Stimulated activated CD4-positive, alpha-beta T cell treated with anti-CD3 and anti-CD28 coated beads, Interleukin-4, amount 100 ng/mL, for 24 hours (primary cell): ENCODE measurements around the gene SIGLEC10.
"Not testable (repeated sequence)": the region's sequence is repeated elsewhere in the genome, so short reads cannot be mapped to it uniquely, and the experiment has no call there.

Experiments
- DNase-seq: peaks from one replicate; pipeline ENCODE4 v3.0.0-alpha.2; 2020

Gene SIGLEC10, protein sequence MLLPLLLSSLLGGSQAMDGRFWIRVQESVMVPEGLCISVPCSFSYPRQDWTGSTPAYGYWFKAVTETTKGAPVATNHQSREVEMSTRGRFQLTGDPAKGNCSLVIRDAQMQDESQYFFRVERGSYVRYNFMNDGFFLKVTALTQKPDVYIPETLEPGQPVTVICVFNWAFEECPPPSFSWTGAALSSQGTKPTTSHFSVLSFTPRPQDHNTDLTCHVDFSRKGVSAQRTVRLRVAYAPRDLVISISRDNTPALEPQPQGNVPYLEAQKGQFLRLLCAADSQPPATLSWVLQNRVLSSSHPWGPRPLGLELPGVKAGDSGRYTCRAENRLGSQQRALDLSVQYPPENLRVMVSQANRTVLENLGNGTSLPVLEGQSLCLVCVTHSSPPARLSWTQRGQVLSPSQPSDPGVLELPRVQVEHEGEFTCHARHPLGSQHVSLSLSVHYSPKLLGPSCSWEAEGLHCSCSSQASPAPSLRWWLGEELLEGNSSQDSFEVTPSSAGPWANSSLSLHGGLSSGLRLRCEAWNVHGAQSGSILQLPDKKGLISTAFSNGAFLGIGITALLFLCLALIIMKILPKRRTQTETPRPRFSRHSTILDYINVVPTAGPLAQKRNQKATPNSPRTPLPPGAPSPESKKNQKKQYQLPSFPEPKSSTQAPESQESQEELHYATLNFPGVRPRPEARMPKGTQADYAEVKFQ

GRCh38 chr19:51417107-51417809 is at the start of gene SIGLEC10:
Gene SIGLEC10 (minus strand): TSS chr19:51417642. CDS start chr19:51417581, 61 bp downstream.
- peak; percentile 39 for DNase-seq

GRCh38 chr19:51466723-51467122 is 49.3 kb upstream of the SIGLEC10 start:
- no peak for DNase-seq

- DNase-seq: not testable (repeated sequence)
Observed at GRCh38 chr19:51463976-51464581, 46.6 kb upstream of the SIGLEC10 start.

DNA sequence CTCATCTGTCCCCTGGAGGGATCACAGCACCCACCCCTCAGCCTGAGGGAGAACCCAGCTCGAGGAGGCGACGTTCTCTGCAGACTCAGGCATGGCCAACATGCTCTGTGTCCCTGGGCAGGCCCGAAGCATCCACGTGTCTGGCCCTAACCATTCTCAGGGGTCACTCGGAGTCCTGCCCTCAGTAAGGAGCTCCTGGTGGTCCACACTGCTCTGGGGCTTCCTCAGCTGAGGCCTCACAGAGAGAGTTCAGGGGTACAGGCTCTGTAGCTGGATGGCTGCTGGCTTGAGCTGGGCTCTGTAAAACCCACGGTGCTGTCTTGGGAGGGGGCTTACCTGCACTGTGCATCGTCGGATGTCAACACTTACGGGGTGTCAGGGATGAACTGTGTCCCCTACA is 45.2 kb upstream of the SIGLEC10 start:
- DNase-seq: no peak

GRCh38 chr19:51462276-51462675 is 44.8 kb upstream of the SIGLEC10 start:
- no peak for DNase-seq

- DNase-seq: no peak
Observed at GRCh38 chr19:51461723-51462161, 44.3 kb upstream of the SIGLEC10 start.

DNA sequence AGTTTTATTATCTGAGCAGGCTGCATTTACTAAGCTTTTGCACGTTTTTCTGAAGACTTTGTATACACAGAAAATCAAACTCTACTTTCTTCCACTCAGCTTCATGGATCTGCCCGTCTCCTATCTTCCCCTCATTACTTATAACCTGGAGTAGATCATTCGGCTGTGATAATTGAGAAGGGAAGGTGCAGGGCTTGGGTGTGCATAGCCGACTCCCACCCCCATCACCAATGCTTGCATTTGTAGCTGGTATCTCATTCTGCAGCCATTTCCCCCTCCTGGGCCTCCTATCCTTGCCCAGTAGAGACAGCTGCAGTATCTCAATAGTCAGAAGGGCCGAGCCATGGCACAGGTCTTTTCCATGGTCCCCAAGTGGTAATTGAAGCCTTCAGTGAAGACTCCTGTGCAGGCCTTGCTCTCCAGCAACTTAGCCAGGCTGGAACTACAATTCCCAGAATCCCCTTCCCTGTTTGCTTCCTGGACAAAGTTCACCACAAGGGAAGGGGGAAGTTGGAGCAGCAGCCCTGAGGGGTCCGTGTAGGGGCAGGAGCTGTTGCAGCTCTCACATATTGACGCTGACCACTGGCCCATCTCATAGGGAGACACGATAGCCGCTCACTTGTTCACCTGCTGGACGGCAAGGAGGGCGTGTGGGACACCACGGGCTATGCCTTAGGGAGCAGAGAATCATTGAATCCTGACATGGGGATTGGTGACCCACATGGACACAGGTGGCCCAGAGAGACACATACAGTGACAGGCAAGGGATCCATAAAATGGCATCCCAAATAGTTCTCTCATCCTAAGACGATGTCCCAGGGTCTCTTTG is 42.9 kb upstream of the SIGLEC10 start:
- no peak for DNase-seq

GRCh38 chr19:51458899-51459505 is 41.6 kb upstream of the SIGLEC10 start:
- DNase-seq: no peak

DNA sequence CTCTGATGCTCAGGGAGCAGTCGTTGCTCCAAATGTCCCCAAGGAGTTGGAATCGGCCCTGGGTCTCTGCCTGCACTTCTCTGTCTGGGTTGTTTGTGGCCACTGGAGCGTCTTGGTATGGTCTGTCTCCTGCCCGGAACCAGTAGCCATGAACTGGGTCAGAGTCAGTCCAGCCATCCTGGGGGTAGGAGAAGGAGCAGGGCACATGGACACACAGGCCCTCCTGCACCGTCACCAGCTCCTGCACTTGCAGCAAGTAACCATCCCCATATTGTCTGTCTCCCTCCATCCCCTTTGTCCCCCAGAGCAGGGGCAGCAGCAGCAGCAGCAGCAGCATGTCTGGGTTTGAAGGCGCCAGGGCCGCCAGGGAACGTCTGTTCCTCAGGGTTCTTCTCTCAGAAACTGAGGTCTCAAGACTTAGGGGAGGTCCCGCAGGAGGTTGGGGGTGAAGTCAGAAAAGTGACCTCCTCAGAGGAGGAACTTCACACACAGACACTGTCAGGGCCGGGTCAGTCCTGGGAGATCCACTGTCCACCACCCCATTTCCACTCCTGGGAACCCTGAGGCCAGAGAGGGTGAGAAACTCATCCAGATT is 40.7 kb upstream of the SIGLEC10 start, which contains the start of gene SIGLEC8:
TSS of gene SIGLEC8 (minus strand) at position 404 of the 595 bp plus-strand sequence. CDS start at position 337, 67 bp downstream.
- DNase-seq: no peak

- DNase-seq: no peak
Observed at GRCh38 chr19:51457351-51458013, 40.0 kb upstream of the SIGLEC10 start.

GRCh38 chr19:51456541-51457290 is 39.3 kb upstream of the SIGLEC10 start:
- DNase-seq: no peak

GRCh38 chr19:51450730-51451307 is 33.4 kb upstream of the SIGLEC10 start:
- peak; percentile 62 for DNase-seq

- DNase-seq: peak; percentile 67
Observed at GRCh38 chr19:51448411-51449016, 31.1 kb upstream of the SIGLEC10 start.

DNA sequence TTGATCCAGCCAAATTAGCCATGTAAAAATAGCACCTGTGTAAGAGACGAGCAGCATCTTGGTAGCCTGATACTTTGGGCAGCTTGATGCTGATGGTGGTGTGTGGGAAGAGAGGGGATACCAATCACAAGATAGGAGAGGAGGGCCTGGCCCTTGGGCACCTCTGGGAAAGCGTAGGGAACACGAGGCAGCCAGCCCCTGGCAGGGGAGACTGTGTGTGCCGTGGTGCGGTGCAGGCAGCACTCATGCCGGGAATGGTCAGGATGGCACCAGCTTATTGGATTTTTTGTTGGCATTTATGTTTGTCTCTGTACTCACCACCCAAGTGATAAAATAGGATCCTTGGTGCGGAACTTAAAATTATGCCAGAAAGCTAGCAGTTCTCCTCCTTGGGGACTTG is 30.6 kb upstream of the SIGLEC10 start:
- DNase-seq: no peak

GRCh38 chr19:51447510-51447909 is 30.1 kb upstream of the SIGLEC10 start:
- not testable (repeated sequence) for DNase-seq

DNA sequence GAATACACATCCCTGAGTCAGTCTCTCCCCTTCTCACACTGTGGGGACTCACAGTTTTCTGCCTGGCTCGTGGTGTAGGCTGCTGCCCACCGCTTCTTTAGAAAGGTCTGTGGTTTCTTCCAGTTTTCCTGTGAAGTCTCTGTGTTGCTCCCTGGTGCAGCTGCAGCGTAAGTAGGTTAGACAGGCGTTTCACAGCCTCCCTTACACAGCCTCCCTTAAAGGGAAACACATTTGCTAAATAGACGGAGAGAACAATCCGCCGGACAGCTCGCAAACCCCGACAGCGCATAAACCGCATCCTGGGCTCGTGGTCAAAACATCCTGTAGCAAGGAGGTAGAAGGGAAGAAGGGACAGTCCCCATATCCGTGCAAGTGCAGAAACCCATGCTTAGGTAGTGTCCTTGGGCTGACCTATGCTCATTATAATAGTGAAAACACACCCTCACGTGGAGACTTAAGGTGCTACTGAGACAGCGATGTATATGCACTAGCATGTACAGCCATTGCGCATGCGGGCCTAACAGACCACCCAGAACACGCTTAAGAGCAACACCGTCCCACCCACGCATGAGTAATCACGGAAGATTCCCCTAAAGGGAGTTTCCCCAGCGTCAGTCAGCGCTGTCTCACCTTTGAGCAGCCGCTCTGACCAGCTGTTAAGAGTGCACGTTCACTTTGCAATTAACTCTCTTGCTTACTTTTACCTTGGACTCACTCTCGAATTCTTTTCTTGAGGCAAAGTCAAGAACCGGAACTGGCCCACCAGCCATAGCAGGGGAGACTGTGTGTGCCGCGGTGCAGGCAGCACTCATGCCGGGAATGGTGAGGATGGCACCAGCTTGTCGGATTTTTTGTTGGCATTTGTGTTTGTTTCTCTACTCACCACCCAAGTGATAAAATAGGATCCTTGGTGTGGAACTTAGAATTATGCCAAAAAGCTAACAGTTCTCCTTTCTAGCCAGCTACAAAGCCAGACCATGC is 24.3 kb upstream of the SIGLEC10 start:
- DNase-seq: peak; percentile 93

DNA sequence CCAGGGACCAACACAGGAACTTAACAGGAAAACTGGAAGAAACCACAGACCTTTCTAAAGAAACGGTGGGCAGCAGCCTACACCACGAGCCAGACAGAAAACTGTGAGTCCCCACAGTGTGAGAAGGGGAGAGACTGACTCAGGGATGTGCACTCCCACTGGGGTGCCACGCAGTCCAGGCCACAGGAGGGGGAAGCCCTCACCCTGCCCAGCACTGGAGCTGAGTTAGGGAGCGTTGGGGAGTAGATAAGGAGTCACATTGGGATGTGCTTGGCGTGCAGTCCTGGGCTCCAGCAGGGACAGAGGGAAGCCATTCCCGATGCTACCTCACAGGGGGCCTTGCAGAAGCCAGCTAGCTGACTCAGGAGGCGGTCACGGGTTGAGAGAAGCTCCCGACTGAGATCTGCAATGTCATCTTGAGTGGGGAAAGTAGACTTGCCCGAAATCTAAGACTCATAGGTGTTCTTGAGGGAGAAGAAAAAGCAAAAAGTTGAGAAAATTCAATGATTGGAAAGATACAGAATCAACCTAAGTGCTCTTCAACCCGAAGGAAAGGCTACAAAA is 23.5 kb upstream of the SIGLEC10 start:
- DNase-seq: peak; percentile 80
